Nephron progenitor cell (in vitro differentiated cells): Measurements from ENCODE around the gene AGMO.

Source experiments
- DNase-seq: peaks from one replicate; pipeline ENCODE4 v3.0.0; 2021
- H3K27ac Mint-ChIP-seq: 2 replicates; pipeline ENCODE4 v1.8.0; 2021; ENCODE audit warnings: mild to moderate bottlenecking, moderate library complexity, mixed read lengths
- H3K27me3 Mint-ChIP-seq: 2 replicates; pipeline ENCODE4 v1.8.0; 2021; ENCODE audit warnings: mild to moderate bottlenecking, low read depth, mixed read lengths; ENCODE audit not compliant: poor library complexity
- H3K36me3 Mint-ChIP-seq: 2 replicates; pipeline ENCODE4 v1.8.0; 2021; ENCODE audit warnings: low read depth, mixed read lengths
- H3K4me1 Mint-ChIP-seq: 2 replicates; pipeline ENCODE4 v1.8.0; 2021; ENCODE audit warnings: mixed read lengths
- H3K4me3 Mint-ChIP-seq: 2 replicates; pipeline ENCODE4 v1.8.0; 2021; ENCODE audit warnings: mild to moderate bottlenecking, moderate library complexity, mixed read lengths
- H3K9me3 Mint-ChIP-seq: 2 replicates; pipeline ENCODE4 v1.8.0; 2021; ENCODE audit warnings: mild to moderate bottlenecking, moderate library complexity, mixed read lengths
- TF ChIP-seq, protein P1 (sequence below): fragments of 200-600 bp; sonication (generic); IDR thresholded peaks from 2 replicates; pipeline ENCODE4 v1.5.0; 2021; ENCODE audit warnings: antibody characterized with exemption

AGMO gene

DNA sequence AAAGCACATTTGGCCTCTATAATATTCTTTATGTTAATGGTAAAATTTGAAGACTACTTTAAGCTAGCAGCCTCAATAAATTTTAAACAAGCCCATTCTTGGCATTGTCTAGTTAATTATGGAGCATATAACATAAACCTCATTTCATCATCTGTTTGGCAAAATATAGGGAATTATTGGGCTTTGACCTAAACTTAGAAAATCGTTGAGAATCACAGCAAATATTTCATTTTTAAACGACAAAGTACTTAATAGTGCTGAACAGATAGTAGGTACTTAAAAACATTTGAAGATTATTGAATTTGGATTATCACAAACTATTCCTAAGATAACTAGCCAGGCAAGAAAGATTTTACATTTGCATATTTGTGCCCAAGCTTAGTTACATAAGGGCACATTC, 73.4 kb downstream of the AGMO start:
- TF ChIP-seq, protein P1, sequence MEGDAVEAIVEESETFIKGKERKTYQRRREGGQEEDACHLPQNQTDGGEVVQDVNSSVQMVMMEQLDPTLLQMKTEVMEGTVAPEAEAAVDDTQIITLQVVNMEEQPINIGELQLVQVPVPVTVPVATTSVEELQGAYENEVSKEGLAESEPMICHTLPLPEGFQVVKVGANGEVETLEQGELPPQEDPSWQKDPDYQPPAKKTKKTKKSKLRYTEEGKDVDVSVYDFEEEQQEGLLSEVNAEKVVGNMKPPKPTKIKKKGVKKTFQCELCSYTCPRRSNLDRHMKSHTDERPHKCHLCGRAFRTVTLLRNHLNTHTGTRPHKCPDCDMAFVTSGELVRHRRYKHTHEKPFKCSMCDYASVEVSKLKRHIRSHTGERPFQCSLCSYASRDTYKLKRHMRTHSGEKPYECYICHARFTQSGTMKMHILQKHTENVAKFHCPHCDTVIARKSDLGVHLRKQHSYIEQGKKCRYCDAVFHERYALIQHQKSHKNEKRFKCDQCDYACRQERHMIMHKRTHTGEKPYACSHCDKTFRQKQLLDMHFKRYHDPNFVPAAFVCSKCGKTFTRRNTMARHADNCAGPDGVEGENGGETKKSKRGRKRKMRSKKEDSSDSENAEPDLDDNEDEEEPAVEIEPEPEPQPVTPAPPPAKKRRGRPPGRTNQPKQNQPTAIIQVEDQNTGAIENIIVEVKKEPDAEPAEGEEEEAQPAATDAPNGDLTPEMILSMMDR, result no peak
- no peak overlapping the region for H3K4me3 Mint-ChIP-seq
- no peaks in the 10 kb centered on the region for H3K9me3 Mint-ChIP-seq
- H3K36me3 Mint-ChIP-seq, result no peaks in the 10 kb centered on the region
- H3K4me1 Mint-ChIP-seq, result peaks cover 63% of the 10 kb centered on the region
- no peaks in the 10 kb centered on the region for H3K27me3 Mint-ChIP-seq
- DNase-seq, result no peak
- H3K27ac Mint-ChIP-seq, result no peak overlapping the region

DNA sequence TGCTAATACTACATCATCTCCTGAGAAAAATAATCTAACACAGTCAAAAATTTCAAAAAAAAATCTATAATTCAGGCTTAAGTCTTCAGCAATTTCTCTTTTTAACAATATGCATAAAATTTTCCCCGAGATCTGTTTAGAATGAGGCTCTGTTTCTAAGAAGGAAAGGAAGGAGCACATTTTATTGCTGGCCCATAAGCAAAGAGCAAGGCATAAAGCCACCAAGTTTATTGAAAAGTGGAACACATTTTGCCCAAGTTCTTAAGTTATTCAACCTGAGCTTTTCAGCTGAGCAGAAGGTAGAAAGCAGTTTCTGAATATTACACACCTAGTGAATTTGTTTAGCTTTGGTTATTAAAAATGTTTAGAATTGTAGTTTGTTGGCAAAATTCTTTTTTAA, 73.9 kb downstream of the AGMO start:
- Mint-ChIP-seq H3K27ac (peak overlapping the region; percentile 54), H3K9me3 (no peaks in the 10 kb centered on the region), H3K27me3 (no peaks in the 10 kb centered on the region), H3K4me3 (no peak overlapping the region), H3K4me1 (peaks cover 63% of the 10 kb centered on the region), H3K36me3 (no peaks in the 10 kb centered on the region)
- TF ChIP-seq, protein P1, result no peak
- DNase-seq, result no peak

DNA sequence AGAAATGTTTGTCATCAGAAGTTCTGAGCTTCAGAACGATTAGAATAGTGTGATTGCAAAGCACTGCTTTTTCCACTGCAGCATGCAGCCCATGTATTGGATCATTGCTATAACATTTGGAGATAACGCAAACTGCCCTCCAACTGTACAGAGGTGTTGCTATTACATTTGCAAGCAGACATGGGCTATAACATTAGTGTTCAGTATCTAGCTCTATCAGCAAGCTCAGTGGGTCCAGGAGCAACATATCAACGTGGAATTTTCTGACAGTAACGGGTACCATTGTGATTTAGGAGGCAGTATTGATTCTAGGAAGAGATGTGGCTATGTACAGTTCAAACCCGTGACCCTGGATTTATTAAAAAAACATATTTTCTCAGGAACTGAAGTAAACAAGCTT, 75.8 kb downstream of the AGMO start:
- no peaks in the 10 kb centered on the region for H3K36me3 Mint-ChIP-seq
- no peaks in the 10 kb centered on the region for H3K27me3 Mint-ChIP-seq
- H3K4me3 Mint-ChIP-seq, result no peak overlapping the region
- H3K27ac Mint-ChIP-seq, result peak overlapping the region; percentile 66
- peaks cover 61% of the 10 kb centered on the region for H3K4me1 Mint-ChIP-seq
- TF ChIP-seq, protein P1, result no peak
- no peak for DNase-seq
- H3K9me3 Mint-ChIP-seq, result no peaks in the 10 kb centered on the region

DNA sequence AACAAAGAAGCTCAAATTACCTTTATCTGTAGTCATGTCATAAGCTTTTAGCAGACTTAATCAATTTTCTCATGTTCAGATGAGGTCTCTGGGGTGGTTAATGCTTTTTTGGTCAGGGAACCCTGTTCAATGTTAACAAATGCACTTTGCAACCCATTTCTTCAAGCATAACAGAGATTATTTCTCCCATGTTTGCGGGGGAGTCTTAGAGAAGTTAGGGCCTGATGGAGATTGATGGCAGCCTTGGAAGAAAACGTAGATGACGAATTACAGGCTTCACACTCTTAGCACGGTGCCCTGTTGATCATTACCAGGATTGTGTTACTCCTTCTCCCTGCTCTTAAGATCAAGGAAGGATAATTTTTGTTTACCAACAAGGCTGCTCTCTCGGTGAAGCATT, 76.4 kb downstream of the AGMO start:
- no peaks in the 10 kb centered on the region for H3K36me3 Mint-ChIP-seq
- no peaks in the 10 kb centered on the region for H3K27me3 Mint-ChIP-seq
- H3K4me3 Mint-ChIP-seq, result no peak overlapping the region
- H3K4me1 Mint-ChIP-seq, result peaks cover 55% of the 10 kb centered on the region
- TF ChIP-seq, protein P1, result no peak
- no peaks in the 10 kb centered on the region for H3K9me3 Mint-ChIP-seq
- DNase-seq, result no peak
- peak overlapping the region; percentile 66 for H3K27ac Mint-ChIP-seq

DNA sequence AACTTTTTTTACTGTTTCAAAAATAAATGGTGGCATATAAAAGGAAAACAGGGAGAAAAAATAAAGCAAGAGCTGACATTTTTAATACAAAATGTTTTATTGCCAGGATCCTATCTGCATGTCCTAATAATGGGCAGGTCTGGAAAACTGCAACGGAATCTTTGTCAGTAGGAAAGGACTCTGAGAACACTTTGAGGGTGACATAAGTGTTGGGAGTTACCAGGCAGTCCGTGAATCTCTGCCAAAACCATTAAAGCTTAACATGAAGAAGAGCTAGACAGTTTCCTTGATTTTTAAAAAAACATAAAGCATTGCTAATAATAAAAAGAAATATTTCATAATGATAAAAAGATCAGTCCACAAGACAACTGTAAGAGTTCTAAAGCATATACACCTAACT, 80.7 kb downstream of the AGMO start:
- Mint-ChIP-seq H3K36me3 (no peaks in the 10 kb centered on the region), H3K27me3 (no peaks in the 10 kb centered on the region), H3K4me1 (peaks cover 40% of the 10 kb centered on the region), H3K4me3 (no peak overlapping the region), H3K27ac (no peak overlapping the region), H3K9me3 (no peaks in the 10 kb centered on the region)
- DNase-seq, result no peak
- TF ChIP-seq, protein P1, result no peak

DNA sequence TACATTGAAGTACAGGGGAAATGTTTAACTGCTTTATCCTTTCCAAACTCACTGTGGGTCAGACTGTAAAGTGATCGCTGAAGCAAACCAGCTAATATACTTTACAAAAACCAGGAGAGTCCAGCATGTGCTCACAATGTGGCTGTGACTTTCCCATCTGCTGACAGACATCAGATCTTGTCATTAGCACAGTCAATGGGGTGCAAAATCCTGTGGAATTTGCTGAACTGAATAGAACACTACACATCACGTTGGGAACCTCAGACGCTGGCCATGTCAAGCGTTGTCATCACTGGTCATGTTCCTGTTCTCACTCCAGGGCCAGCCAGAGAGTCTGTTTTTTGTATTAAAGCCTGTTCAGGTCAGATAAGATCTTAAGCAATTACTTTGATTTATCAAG, 83.4 kb downstream of the AGMO start:
- Mint-ChIP-seq H3K9me3 (peaks cover 15% of the 10 kb centered on the region), H3K27ac (no peak overlapping the region), H3K4me3 (no peak overlapping the region), H3K27me3 (peaks cover 3% of the 10 kb centered on the region), H3K36me3 (no peaks in the 10 kb centered on the region), H3K4me1 (peaks cover 22% of the 10 kb centered on the region)
- no peak for DNase-seq
- TF ChIP-seq, protein P1, result no peak
